Measurements from ENCODE around the gene CPNE5. TPM values are rescaled to one million over a fixed set of nuclear protein-coding genes. Genes with fewer than 3 reads are reported as not detected.

The CPNE5 gene
- total RNA-seq, 1 donor from 2014 or later = not detected

DNA sequence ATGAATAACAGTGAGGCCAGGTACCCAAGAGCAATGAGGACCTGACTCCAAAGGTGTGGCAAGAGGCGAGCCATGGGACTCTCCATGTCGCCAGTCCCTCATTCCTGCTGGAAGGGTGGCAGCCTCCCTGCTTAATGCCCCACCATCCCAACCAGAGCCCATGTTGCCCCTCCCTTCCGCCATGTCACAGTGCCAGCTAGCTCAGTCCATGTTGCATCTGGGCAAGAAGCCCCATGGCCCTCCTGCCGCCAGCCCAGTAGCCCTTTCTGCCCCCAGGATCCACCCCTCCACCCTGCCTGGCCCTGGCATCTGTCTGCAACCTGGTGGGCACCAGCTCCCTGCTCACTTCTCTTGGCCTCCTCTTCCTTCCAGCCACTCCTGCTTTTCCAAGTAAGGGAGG, 6.0 kb upstream of the CPNE5 start:
- TF ChIP-seq, protein P1, sequence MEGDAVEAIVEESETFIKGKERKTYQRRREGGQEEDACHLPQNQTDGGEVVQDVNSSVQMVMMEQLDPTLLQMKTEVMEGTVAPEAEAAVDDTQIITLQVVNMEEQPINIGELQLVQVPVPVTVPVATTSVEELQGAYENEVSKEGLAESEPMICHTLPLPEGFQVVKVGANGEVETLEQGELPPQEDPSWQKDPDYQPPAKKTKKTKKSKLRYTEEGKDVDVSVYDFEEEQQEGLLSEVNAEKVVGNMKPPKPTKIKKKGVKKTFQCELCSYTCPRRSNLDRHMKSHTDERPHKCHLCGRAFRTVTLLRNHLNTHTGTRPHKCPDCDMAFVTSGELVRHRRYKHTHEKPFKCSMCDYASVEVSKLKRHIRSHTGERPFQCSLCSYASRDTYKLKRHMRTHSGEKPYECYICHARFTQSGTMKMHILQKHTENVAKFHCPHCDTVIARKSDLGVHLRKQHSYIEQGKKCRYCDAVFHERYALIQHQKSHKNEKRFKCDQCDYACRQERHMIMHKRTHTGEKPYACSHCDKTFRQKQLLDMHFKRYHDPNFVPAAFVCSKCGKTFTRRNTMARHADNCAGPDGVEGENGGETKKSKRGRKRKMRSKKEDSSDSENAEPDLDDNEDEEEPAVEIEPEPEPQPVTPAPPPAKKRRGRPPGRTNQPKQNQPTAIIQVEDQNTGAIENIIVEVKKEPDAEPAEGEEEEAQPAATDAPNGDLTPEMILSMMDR (IDR thresholded peaks at IDR 0.05) = no peak
- H3K36me3 Mint-ChIP-seq (ENCODE audit: unreplicated experiment) = no peaks in the 10 kb centered on the region
- no peak overlapping the region for H3K27ac Mint-ChIP-seq (ENCODE audit: unreplicated experiment)
- H3K9me3 Mint-ChIP-seq (ENCODE audit: unreplicated experiment) = no peaks in the 10 kb centered on the region
- H3K4me3 Mint-ChIP-seq (ENCODE audit: unreplicated experiment) = no peak overlapping the region
- H3K4me1 Mint-ChIP-seq (ENCODE audit: unreplicated experiment) = peaks cover 17% of the 10 kb centered on the region
- peaks cover 5% of the 10 kb centered on the region for H3K27me3 Mint-ChIP-seq (ENCODE audit: unreplicated experiment)
- no peak for DNase-seq (ENCODE audit: extremely low spot score, unreplicated experiment)

DNA sequence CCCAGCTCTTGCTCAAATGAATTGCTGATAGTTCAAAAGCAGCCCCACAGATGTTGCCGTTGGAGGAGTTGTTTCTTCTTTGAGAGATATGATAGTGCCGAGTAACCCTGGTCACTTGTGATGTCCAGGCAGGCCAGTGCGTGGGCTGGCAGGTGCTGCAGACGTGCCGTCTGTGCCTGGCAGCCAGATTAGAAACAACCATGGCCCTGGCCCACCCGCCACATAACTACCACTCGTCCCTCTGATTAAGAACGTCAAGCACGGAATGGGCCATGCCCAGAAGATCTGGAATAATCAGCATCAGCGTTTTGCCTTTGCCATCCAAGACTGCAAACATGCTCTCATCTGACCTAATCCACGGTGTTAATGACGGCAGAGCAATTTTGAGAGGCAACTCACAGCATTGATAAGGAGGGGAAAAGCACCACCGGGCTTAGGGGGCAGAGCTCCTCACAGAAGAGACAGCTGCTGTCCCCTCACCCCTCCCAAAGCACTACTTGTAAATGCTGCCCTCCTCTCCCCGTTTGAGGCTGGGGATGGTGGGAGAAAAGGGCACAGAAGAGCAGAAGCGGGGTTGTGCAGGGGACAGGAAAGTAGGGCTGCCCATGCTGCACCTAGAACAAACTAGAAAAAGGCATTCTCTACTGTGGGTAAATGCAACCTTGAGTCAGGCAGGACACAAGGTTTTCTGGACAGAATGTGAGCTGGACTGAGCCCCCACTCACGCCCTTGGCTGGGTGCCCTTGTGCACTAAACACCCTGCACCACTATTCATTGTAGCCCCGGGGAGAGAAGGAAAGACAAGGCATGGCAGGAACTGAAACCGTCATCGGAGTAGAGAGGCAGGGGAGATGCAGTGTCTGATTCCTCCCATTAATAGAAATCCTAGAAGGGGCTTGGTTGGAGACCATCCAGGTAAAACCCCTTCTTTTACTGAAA, 5.3 kb upstream of the CPNE5 start:
- TF ChIP-seq, protein P1 (IDR thresholded peaks at IDR 0.05) = no peak
- DNase-seq (ENCODE audit: extremely low spot score, unreplicated experiment) = no peak
- H3K27ac Mint-ChIP-seq (ENCODE audit: unreplicated experiment) = no peak overlapping the region
- H3K4me3 Mint-ChIP-seq (ENCODE audit: unreplicated experiment) = no peak overlapping the region
- peaks cover 5% of the 10 kb centered on the region for H3K27me3 Mint-ChIP-seq (ENCODE audit: unreplicated experiment)
- H3K36me3 Mint-ChIP-seq (ENCODE audit: unreplicated experiment) = no peaks in the 10 kb centered on the region
- H3K4me1 Mint-ChIP-seq (ENCODE audit: unreplicated experiment) = peaks cover 15% of the 10 kb centered on the region
- H3K9me3 Mint-ChIP-seq (ENCODE audit: unreplicated experiment) = no peaks in the 10 kb centered on the region

DNA sequence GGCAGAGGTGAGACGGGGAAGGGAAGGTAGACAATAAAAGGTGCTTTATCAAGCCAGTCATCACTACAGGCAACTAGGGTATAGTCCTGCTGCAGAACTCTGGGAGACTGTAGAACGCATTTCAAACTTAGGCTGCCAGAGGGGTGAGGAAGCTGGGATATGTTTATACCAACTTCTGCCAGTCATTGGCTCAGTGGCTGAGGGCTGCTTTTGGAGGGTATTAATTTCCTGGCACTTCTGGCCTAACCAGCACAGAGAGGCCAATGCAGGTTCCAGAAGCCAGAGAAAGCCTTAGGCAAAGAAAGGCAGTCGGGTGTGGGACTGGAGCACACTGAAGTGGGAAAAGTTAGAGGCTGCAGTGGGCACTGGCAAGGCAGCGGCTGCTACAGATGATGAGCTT, 3.9 kb upstream of the CPNE5 start:
- Mint-ChIP-seq H3K4me1 (ENCODE audit: unreplicated experiment) (peaks cover 6% of the 10 kb centered on the region), H3K27me3 (ENCODE audit: unreplicated experiment) (peaks cover 12% of the 10 kb centered on the region), H3K27ac (ENCODE audit: unreplicated experiment) (no peak overlapping the region), H3K9me3 (ENCODE audit: unreplicated experiment) (no peaks in the 10 kb centered on the region), H3K4me3 (ENCODE audit: unreplicated experiment) (no peak overlapping the region), H3K36me3 (ENCODE audit: unreplicated experiment) (no peaks in the 10 kb centered on the region)
- DNase-seq (ENCODE audit: extremely low spot score, unreplicated experiment) = no peak
- TF ChIP-seq, protein P1 (IDR thresholded peaks at IDR 0.05) = no peak

DNA sequence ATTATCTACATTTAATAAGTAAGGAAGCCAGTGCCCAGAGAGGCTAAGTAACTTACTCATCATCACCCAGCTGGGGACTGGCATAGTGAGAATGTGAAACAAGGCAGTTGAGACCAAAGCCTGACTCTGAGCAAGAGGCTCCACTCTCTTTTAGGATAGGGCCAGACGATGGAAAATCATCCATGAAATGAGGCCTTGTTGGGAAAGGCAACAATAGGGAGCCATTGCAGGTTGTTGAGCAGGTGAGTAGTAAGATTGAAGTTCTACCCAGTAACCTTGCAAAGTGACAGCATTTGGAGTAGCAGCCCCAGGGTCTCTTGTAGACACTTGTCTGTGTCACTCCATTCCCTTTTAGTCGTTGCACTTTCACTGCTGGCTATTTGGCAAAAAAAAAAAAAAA, 2.5 kb upstream of the CPNE5 start:
- H3K4me3 Mint-ChIP-seq (ENCODE audit: unreplicated experiment) = no peak overlapping the region
- no peak overlapping the region for H3K27ac Mint-ChIP-seq (ENCODE audit: unreplicated experiment)
- H3K27me3 Mint-ChIP-seq (ENCODE audit: unreplicated experiment) = peaks cover 26% of the 10 kb centered on the region
- H3K4me1 Mint-ChIP-seq (ENCODE audit: unreplicated experiment) = peaks cover 6% of the 10 kb centered on the region
- no peaks in the 10 kb centered on the region for H3K9me3 Mint-ChIP-seq (ENCODE audit: unreplicated experiment)
- H3K36me3 Mint-ChIP-seq (ENCODE audit: unreplicated experiment) = no peaks in the 10 kb centered on the region
- no peak for DNase-seq (ENCODE audit: extremely low spot score, unreplicated experiment)
- TF ChIP-seq, protein P1 (IDR thresholded peaks at IDR 0.05) = no peak
